WTC11 (cell line): ENCODE measurements around the gene DONSON. TPM values are rescaled to one million over a fixed set of nuclear protein-coding genes. Genes with fewer than 3 reads are reported as not detected.

Source experiments
- ATAC-seq: fragments of 200-7000 bp; cut with Tn5 transposase; 2 replicates; pipeline ENCODE4 v1.10.0; 2021; ENCODE audit warnings: mild to moderate bottlenecking, moderate library complexity
- CTCF ChIA-PET: fragments of 300-600 bp; sonication (Branson Sonifier 250); formaldehyde crosslinking; loops from one replicate; lab custom pipeline; 2021; ENCODE audit warnings: antibody characterized with exemption; lab: Charles Lee
- POLR2A ChIA-PET: fragments of 350-600 bp; sonication (Branson Sonifier 250); formaldehyde crosslinking; loops from one replicate; lab custom pipeline; 2021; ENCODE audit warnings: antibody characterized with exemption; lab: Charles Lee
- DNase-seq: peaks from one replicate; pipeline ENCODE4 v3.0.0; 2021; ENCODE audit warnings: low spot score
- H3K27ac Mint-ChIP-seq: 2 replicates; pipeline ENCODE4 v1.8.0; 2021; ENCODE audit warnings: mixed read lengths
- H3K27me3 Mint-ChIP-seq: 2 replicates; pipeline ENCODE4 v1.8.0; 2021; ENCODE audit warnings: low read depth, mild to moderate bottlenecking, moderate library complexity, mixed read lengths
- H3K36me3 Mint-ChIP-seq: 2 replicates; pipeline ENCODE4 v1.8.0; 2021; ENCODE audit warnings: mixed read lengths
- H3K4me1 Mint-ChIP-seq: 2 replicates; pipeline ENCODE4 v1.8.0; 2022; ENCODE audit warnings: mixed read lengths
- H3K4me3 Mint-ChIP-seq: 2 replicates; pipeline ENCODE4 v1.8.0; 2021; ENCODE audit warnings: mild to moderate bottlenecking, moderate library complexity, mixed read lengths
- H3K9me3 Mint-ChIP-seq: 2 replicates; pipeline ENCODE4 v1.8.0; 2021; ENCODE audit warnings: mixed read lengths
- ELF4 ChIP-seq: sonication (generic); formaldehyde crosslinking; IDR thresholded peaks from 2 replicates; pipeline ENCODE4 v1.8.1; 2022; ENCODE audit warnings: low read depth, mild to moderate bottlenecking, moderate library complexity, missing genetic modification reagents
- GRHL2 ChIP-seq: fragments of 250-450 bp; sonication (Bioruptor Pico); IDR thresholded peaks from 2 replicates; pipeline ENCODE4 v1.8.0; 2022; ENCODE audit warnings: mild to moderate bottlenecking, moderate library complexity; ENCODE audit not compliant: insufficient replicate concordance, severe bottlenecking
- MYBL2 ChIP-seq: sonication (generic); formaldehyde crosslinking; IDR thresholded peaks from 2 replicates; pipeline ENCODE4 v1.8.1; 2023; ENCODE audit warnings: mild to moderate bottlenecking, moderate library complexity, missing genetic modification reagents
- PRRX2 ChIP-seq: fragments of 250-450 bp; sonication (Bioruptor Pico); IDR thresholded peaks from 2 replicates; pipeline ENCODE4 v1.8.0; 2021; ENCODE audit warnings: mild to moderate bottlenecking
- SMAD3 ChIP-seq: sonication (generic); formaldehyde crosslinking; IDR thresholded peaks from 2 replicates; pipeline ENCODE4 v1.8.0; 2022; ENCODE audit warnings: missing genetic modification reagents, mild to moderate bottlenecking, borderline replicate concordance
- ZNF232 ChIP-seq: sonication (generic); formaldehyde crosslinking; IDR thresholded peaks from 2 replicates; pipeline ENCODE4 v1.8.0; 2022; ENCODE audit warnings: mild to moderate bottlenecking, missing genetic modification reagents
- ZNF263 ChIP-seq: sonication (generic); formaldehyde crosslinking; IDR thresholded peaks from 2 replicates; pipeline ENCODE4 v1.8.1; 2022; ENCODE audit warnings: low read depth, mild to moderate bottlenecking, moderate library complexity, missing genetic modification reagents
- ZNF317 ChIP-seq: sonication (generic); formaldehyde crosslinking; IDR thresholded peaks from 2 replicates; pipeline ENCODE4 v1.8.1; 2023; ENCODE audit warnings: low read depth, mild to moderate bottlenecking, moderate library complexity, missing genetic modification reagents, borderline replicate concordance
- ZNF396 ChIP-seq: fragments of 250-450 bp; sonication (Bioruptor Pico); IDR thresholded peaks from 2 replicates; pipeline ENCODE4 v1.8.0; 2021; ENCODE audit warnings: mild to moderate bottlenecking, moderate library complexity, borderline replicate concordance
- total RNA-seq: library from RNA; stranded (reverse); gene quantifications from 3 replicates; pipeline ENCODE4 v1.2.3, GENCODE V29; 2021
- TF ChIP-seq, protein P1 (sequence below): sonication (generic); formaldehyde crosslinking; IDR thresholded peaks from 2 replicates; pipeline ENCODE4 v1.8.1; 2022; ENCODE audit warnings: mild to moderate bottlenecking, missing genetic modification reagents, moderate library complexity, borderline replicate concordance
- TF ChIP-seq, protein P2 (sequence below): fragments of 250-450 bp; sonication (Bioruptor Pico); conservative IDR thresholded peaks from 2 replicates; pipeline ENCODE4 v1.9.0; 2021; ENCODE audit warnings: mild to moderate bottlenecking
- TF ChIP-seq, protein P3 (sequence below): sonication (generic); formaldehyde crosslinking; IDR thresholded peaks from 2 replicates; pipeline ENCODE4 v1.8.1; 2023; ENCODE audit warnings: mild to moderate bottlenecking, missing genetic modification reagents, borderline replicate concordance
- TF ChIP-seq, protein P4 (sequence below): sonication (generic); formaldehyde crosslinking; IDR thresholded peaks from 2 replicates; pipeline ENCODE4 v1.8.0; 2023; ENCODE audit warnings: mild to moderate bottlenecking, missing genetic modification reagents
- TF ChIP-seq, protein P5 (sequence below): fragments of 250-450 bp; sonication (Bioruptor Pico); IDR thresholded peaks from 2 replicates; pipeline ENCODE4 v1.9.0; 2021; ENCODE audit warnings: mild to moderate bottlenecking, borderline replicate concordance
- TF ChIP-seq, protein P6 (sequence below): sonication (generic); formaldehyde crosslinking; IDR thresholded peaks from 2 replicates; pipeline ENCODE4 v1.8.0; 2023; ENCODE audit warnings: missing genetic modification reagents

DONSON gene
- total RNA-seq, 1 experiment from 2014 or later: 32.2 TPM

DNA sequence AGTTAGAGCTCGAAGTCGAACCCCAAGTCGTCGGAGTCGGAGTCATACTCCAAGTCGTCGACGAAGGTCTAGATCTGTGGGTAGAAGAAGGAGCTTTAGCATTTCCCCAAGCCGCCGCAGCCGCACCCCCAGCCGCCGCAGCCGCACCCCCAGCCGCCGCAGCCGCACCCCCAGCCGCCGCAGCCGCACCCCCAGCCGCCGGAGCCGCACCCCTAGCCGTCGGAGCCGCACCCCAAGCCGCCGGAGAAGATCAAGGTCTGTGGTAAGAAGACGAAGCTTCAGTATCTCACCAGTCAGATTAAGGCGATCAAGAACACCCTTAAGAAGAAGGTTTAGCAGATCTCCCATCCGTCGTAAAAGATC is 33.5 kb downstream of the DONSON start (continued):
- TF ChIP-seq, protein P1, sequence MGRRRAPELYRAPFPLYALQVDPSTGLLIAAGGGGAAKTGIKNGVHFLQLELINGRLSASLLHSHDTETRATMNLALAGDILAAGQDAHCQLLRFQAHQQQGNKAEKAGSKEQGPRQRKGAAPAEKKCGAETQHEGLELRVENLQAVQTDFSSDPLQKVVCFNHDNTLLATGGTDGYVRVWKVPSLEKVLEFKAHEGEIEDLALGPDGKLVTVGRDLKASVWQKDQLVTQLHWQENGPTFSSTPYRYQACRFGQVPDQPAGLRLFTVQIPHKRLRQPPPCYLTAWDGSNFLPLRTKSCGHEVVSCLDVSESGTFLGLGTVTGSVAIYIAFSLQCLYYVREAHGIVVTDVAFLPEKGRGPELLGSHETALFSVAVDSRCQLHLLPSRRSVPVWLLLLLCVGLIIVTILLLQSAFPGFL (CRISPR knock-in tag): no peak
- TF ChIP-seq, protein P2, sequence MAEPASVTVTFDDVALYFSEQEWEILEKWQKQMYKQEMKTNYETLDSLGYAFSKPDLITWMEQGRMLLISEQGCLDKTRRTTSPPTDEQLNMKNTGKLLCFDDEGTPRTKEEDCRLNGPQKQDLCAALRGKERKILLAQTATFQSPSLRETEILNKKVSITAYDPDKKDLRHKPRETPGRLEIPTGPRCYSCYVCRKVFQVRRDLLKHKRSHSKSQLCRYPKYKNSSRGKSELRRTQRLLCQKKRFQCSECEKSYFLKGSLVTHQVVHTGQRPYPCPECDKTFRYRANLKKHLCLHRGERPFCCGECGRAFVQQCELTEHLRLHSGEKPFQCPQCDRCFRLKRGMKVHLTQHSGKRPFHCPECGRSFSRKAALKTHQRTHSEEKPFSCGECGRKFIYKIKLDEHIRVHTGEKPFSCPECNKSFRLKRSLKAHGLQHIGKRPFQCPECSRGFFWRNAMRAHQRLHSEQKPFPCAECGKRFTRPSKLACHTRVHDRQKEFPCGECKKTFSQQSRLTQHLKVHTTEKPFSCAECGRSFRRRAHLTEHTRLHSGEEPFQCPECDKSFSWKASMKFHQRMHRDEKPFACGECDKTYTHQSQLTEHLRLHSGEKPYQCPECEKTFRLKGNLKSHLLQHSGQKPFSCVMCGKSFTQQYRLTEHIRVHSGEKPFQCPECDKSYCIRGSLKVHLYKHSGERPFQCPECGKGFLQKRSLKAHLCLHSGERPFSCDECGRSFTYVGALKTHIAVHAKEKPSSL (CRISPR knock-in tag): no peak

DNA sequence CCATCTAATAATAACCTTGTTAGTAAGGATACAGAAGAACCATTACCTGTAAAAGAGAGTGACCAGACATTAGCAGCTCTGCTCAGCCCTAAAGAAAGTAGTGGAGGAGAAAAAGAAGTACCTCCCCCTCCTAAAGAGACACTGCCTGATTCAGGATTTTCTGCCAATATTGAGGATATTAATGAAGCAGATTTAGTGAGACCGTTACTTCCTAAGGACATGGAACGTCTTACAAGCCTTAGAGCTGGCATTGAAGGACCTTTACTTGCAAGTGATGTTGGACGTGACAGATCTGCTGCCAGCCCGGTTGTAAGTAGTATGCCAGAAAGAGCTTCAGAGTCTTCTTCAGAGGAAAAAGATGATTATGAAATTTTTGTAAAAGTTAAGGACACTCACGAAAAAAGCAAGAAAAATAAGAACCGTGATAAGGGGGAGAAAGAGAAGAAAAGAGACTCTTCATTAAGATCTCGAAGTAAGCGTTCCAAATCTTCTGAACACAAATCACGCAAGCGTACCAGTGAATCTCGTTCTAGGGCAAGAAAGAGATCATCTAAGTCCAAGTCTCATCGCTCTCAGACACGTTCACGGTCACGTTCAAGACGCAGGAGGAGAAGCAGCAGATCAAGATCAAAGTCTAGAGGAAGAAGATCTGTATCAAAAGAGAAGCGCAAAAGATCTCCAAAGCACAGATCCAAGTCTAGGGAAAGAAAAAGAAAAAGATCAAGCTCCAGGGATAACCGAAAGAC is 34.1 kb downstream of the DONSON start:
- POLR2A ChIA-PET: no interaction called here
- Mint-ChIP-seq H3K27me3 (no peaks in the 10 kb centered on the region), H3K4me1 (no peaks in the 10 kb centered on the region), H3K4me3 (no peak overlapping the region), H3K27ac (peak overlapping the region; percentile 58)
- ATAC-seq: no peak
- TF ChIP-seq, protein P3, sequence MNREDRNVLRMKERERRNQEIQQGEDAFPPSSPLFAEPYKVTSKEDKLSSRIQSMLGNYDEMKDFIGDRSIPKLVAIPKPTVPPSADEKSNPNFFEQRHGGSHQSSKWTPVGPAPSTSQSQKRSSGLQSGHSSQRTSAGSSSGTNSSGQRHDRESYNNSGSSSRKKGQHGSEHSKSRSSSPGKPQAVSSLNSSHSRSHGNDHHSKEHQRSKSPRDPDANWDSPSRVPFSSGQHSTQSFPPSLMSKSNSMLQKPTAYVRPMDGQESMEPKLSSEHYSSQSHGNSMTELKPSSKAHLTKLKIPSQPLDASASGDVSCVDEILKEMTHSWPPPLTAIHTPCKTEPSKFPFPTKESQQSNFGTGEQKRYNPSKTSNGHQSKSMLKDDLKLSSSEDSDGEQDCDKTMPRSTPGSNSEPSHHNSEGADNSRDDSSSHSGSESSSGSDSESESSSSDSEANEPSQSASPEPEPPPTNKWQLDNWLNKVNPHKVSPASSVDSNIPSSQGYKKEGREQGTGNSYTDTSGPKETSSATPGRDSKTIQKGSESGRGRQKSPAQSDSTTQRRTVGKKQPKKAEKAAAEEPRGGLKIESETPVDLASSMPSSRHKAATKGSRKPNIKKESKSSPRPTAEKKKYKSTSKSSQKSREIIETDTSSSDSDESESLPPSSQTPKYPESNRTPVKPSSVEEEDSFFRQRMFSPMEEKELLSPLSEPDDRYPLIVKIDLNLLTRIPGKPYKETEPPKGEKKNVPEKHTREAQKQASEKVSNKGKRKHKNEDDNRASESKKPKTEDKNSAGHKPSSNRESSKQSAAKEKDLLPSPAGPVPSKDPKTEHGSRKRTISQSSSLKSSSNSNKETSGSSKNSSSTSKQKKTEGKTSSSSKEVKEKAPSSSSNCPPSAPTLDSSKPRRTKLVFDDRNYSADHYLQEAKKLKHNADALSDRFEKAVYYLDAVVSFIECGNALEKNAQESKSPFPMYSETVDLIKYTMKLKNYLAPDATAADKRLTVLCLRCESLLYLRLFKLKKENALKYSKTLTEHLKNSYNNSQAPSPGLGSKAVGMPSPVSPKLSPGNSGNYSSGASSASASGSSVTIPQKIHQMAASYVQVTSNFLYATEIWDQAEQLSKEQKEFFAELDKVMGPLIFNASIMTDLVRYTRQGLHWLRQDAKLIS (CRISPR knock-in tag): no peak
- TF ChIP-seq SMAD3: no peak
- no peak for TF ChIP-seq ZNF396 (CRISPR knock-in tag)
- TF ChIP-seq MYBL2: no peak
- TF ChIP-seq PRRX2 (CRISPR knock-in tag): no peak
- no peak for TF ChIP-seq ZNF232 (CRISPR knock-in tag)
- TF ChIP-seq, protein P4, sequence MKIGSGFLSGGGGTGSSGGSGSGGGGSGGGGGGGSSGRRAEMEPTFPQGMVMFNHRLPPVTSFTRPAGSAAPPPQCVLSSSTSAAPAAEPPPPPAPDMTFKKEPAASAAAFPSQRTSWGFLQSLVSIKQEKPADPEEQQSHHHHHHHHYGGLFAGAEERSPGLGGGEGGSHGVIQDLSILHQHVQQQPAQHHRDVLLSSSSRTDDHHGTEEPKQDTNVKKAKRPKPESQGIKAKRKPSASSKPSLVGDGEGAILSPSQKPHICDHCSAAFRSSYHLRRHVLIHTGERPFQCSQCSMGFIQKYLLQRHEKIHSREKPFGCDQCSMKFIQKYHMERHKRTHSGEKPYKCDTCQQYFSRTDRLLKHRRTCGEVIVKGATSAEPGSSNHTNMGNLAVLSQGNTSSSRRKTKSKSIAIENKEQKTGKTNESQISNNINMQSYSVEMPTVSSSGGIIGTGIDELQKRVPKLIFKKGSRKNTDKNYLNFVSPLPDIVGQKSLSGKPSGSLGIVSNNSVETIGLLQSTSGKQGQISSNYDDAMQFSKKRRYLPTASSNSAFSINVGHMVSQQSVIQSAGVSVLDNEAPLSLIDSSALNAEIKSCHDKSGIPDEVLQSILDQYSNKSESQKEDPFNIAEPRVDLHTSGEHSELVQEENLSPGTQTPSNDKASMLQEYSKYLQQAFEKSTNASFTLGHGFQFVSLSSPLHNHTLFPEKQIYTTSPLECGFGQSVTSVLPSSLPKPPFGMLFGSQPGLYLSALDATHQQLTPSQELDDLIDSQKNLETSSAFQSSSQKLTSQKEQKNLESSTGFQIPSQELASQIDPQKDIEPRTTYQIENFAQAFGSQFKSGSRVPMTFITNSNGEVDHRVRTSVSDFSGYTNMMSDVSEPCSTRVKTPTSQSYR (CRISPR knock-in tag): no peak
- TF ChIP-seq GRHL2 (CRISPR knock-in tag): no peak
- TF ChIP-seq ELF4 (CRISPR knock-in tag): no peak
- TF ChIP-seq, protein P5, sequence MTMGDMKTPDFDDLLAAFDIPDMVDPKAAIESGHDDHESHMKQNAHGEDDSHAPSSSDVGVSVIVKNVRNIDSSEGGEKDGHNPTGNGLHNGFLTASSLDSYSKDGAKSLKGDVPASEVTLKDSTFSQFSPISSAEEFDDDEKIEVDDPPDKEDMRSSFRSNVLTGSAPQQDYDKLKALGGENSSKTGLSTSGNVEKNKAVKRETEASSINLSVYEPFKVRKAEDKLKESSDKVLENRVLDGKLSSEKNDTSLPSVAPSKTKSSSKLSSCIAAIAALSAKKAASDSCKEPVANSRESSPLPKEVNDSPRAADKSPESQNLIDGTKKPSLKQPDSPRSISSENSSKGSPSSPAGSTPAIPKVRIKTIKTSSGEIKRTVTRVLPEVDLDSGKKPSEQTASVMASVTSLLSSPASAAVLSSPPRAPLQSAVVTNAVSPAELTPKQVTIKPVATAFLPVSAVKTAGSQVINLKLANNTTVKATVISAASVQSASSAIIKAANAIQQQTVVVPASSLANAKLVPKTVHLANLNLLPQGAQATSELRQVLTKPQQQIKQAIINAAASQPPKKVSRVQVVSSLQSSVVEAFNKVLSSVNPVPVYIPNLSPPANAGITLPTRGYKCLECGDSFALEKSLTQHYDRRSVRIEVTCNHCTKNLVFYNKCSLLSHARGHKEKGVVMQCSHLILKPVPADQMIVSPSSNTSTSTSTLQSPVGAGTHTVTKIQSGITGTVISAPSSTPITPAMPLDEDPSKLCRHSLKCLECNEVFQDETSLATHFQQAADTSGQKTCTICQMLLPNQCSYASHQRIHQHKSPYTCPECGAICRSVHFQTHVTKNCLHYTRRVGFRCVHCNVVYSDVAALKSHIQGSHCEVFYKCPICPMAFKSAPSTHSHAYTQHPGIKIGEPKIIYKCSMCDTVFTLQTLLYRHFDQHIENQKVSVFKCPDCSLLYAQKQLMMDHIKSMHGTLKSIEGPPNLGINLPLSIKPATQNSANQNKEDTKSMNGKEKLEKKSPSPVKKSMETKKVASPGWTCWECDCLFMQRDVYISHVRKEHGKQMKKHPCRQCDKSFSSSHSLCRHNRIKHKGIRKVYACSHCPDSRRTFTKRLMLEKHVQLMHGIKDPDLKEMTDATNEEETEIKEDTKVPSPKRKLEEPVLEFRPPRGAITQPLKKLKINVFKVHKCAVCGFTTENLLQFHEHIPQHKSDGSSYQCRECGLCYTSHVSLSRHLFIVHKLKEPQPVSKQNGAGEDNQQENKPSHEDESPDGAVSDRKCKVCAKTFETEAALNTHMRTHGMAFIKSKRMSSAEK (CRISPR knock-in tag): no peak
- TF ChIP-seq, protein P6, sequence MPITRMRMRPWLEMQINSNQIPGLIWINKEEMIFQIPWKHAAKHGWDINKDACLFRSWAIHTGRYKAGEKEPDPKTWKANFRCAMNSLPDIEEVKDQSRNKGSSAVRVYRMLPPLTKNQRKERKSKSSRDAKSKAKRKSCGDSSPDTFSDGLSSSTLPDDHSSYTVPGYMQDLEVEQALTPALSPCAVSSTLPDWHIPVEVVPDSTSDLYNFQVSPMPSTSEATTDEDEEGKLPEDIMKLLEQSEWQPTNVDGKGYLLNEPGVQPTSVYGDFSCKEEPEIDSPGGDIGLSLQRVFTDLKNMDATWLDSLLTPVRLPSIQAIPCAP (CRISPR knock-in tag): no peak
- TF ChIP-seq ZNF263 (CRISPR knock-in tag): no peak
- TF ChIP-seq ZNF317 (CRISPR knock-in tag): no peak
- TF ChIP-seq, all 79 proteins: peak for 0
- Mint-ChIP-seq H3K36me3 (peaks cover 95% of the 10 kb centered on the region), H3K9me3 (no peaks in the 10 kb centered on the region; the same call in 1 of the 2 replicates)
- CTCF ChIA-PET: no interaction called here
- no peak for DNase-seq
